Naive thymus-derived CD4-positive, alpha-beta T cell (primary cell): ENCODE measurements around the gene PGGHG. TPM values are rescaled to one million over a fixed set of nuclear protein-coding genes. Genes with fewer than 3 reads are reported as not detected.

Experiments
- ATAC-seq: fragments of 150-1000 bp; cut with Tn5 transposase; 2 replicates; pipeline ENCODE4 v1.10.0; 2021; ENCODE audit warnings: mild to moderate bottlenecking, moderate library complexity
- CTCF ChIA-PET: fragments of 350-600 bp; sonication (Branson Sonifier 250); formaldehyde crosslinking; loops from one replicate; lab custom pipeline; 2021; ENCODE audit warnings: antibody characterized with exemption; lab: Charles Lee
- POLR2A ChIA-PET: fragments of 350-600 bp; sonication (Branson Sonifier 250); formaldehyde crosslinking; loops from one replicate; lab custom pipeline; 2021; ENCODE audit warnings: antibody characterized with exemption, inconsistent platforms; lab: Charles Lee
- DNase-seq, 9 donors: peaks; one replicate each; pipeline versions ENCODE4 v3.0.0 to v3.0.0-alpha.2; 2020 to 2022; ENCODE audit warnings: mixed read lengths in 1 of 9
- H3K27ac ChIP-seq: one replicate; pipeline ENCODE4 v1.7.0; 2013; ENCODE audit warnings: mild to moderate bottlenecking, low read depth, low read length, moderate library complexity
- H3K27me3 ChIP-seq, 2 donors: one replicate each; pipeline ENCODE4 v1.7.0; 2013; ENCODE audit warnings: low read length in 2 of 2, mild to moderate bottlenecking in 2 of 2, moderate library complexity in 2 of 2; ENCODE audit not compliant: control insufficient read depth in 2 of 2, insufficient read depth in 2 of 2
- H3K36me3 ChIP-seq, 3 experiments: 1 replicate in 2 of 3; 2 replicates in 1 of 3; pipeline ENCODE4 v1.7.0; 2013; ENCODE audit warnings: low read length in 3 of 3, mild to moderate bottlenecking in 3 of 3, moderate library complexity in 1 of 3; ENCODE audit not compliant: insufficient read depth in 3 of 3, control insufficient read depth in 2 of 3
- H3K4me1 ChIP-seq, 2 donors: one replicate each; pipeline ENCODE4 v1.7.0; 2013; ENCODE audit warnings: low read length in 2 of 2, mild to moderate bottlenecking in 2 of 2, moderate library complexity in 1 of 2; ENCODE audit not compliant: control insufficient read depth in 2 of 2, insufficient read depth in 2 of 2
- H3K4me3 ChIP-seq: 2 replicates; pipeline ENCODE4 v1.7.0; 2013; ENCODE audit warnings: mild to moderate bottlenecking, low read length
- H3K9me3 ChIP-seq, 3 experiments: 1 replicate in 2 of 3; 2 replicates in 1 of 3; pipeline ENCODE4 v1.7.0; 2013; ENCODE audit warnings: low read length in 3 of 3; ENCODE audit not compliant: control insufficient read depth in 2 of 3
- H3K27ac Mint-ChIP-seq, 9 donors: one replicate each; pipeline ENCODE4 v1.8.0; 2020 to 2022; ENCODE audit warnings: mixed read lengths in 9 of 9, mild to moderate bottlenecking in 8 of 9, moderate library complexity in 5 of 9, inconsistent platforms in 2 of 9
- H3K27me3 Mint-ChIP-seq, 5 donors: one replicate each; pipeline ENCODE4 v1.8.0; 2021 to 2022; ENCODE audit warnings: mixed read lengths in 5 of 5, mild to moderate bottlenecking in 1 of 5
- H3K36me3 Mint-ChIP-seq, 5 donors: one replicate each; pipeline ENCODE4 v1.8.0; 2020 to 2022; ENCODE audit warnings: mixed read lengths in 5 of 5, mild to moderate bottlenecking in 3 of 5, inconsistent platforms in 1 of 5
- H3K4me1 Mint-ChIP-seq, 7 donors: one replicate each; pipeline ENCODE4 v1.8.0; 2020 to 2022; ENCODE audit warnings: mixed read lengths in 7 of 7, mild to moderate bottlenecking in 3 of 7, inconsistent platforms in 1 of 7
- H3K4me3 Mint-ChIP-seq, 10 donors: one replicate each; pipeline ENCODE4 v1.8.0; 2020 to 2022; ENCODE audit warnings: mild to moderate bottlenecking in 10 of 10, mixed read lengths in 10 of 10, moderate library complexity in 6 of 10, inconsistent platforms in 2 of 10
- H3K9me3 Mint-ChIP-seq, 11 donors: one replicate each; pipeline ENCODE4 v1.8.0; 2020 to 2022; ENCODE audit warnings: mixed read lengths in 11 of 11, mild to moderate bottlenecking in 4 of 11, inconsistent platforms in 1 of 11, moderate library complexity in 1 of 11
- intact Hi-C, 2 donors: fragments of 100-400 bp; cut with micrococcal nuclease; formaldehyde crosslinking; loops; one replicate each; pipeline ENCODE4 v1.15.1; 2023
- polyA plus RNA-seq, 2 donors: library from polyadenylated mRNA; unstranded; fragments of 300-500 nt; fragmentation: Illumina TruSeq; gene quantifications; one replicate each; pipeline ENCODE4 v1.2.3, GENCODE V29; 2021
- total RNA-seq, 6 experiments: library from RNA in 5 of 6; stranded (reverse) in 5 of 6; gene quantifications; 1 replicate in 5 of 6; 2 replicates in 1 of 6; pipeline ENCODE4 v1.2.3 and lab custom pipeline; 2021 to 2026

The PGGHG gene
- total RNA-seq: 100 to 1,000 TPM; 325 to 656 (median 348) TPM
- polyA plus RNA-seq: 10 to 100 TPM in 1 of 2 donors, 1 to 10 TPM in 1; 5.1 to 11.7 TPM
- 1,775 reads per million, percentile 100 among the genes with 10 or more reads in this experiment for total RNA-seq (lab: John Stamatoyannopoulos, UW)

DNA sequence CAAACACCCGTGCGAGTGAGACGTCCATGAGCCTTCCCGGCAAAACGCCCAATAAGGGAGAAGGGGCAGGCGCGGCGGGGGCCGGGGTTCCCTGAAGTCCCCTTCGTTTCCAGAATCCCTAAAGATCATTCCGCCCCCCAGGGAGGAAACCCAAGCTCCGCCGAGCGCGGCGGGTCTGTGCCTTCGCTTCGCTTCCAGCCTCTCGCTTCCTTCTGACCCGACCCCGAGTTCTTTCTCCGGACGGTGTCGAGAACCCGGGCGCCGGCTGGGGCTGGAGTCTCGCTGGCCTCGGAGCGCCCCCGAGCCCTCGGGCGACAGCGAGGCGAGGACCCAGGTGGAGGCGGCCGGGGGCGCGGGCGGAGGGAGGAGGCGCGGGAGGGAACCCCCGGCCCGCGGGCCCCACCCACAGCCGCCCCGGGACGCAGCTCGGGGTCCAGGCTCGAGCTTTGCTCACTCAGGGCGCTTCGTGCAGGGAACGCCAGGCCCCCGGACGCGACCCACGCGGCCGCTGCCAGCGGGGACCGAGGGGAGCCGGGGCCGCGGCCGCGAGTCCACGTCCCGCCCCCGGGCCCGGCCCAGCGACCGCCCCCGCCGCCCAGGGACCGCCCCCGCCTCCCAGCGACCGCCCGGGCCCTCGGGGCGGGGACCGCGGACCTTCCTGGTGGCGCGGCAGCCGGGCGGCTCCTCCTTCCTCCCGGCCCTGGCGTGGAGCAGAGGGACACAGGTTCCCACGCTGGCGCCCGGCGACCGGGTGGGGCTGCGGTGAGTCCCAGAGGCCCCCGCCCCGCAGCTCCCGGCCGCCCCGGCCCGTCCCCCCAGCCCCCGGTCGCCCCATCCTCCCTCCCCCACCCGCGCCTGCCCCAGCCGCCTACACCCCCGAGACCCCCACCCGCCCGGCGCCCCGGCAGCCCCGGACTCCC, at the start of gene PGGHG:
TSS of gene PGGHG (plus strand) at position 649 of the 920 bp plus-strand sequence. CDS start 691 bp downstream, outside the sequence.
- Histone ChIP-seq H3K4me3 (peak within 1 kb of the TSS; percentile 64), H3K27me3 (no peaks in the 10 kb centered on the region), H3K9me3 (no peaks in the 10 kb centered on the region), H3K27ac (peak within 1 kb of the TSS; percentile 100), H3K36me3 (peaks cover 0 to 45% (median under 1%) of the 10 kb centered on the region in 3 experiments), H3K4me1 (peaks cover 16% of the 10 kb centered on the region in 2 donors)
- Mint-ChIP-seq H3K9me3 (peaks cover 0 to 4% (median 0%) of the 10 kb centered on the region in 11 donors), H3K4me3 (peak within 1 kb of the TSS; percentile 88 to 100 (median 98)), H3K36me3 (peaks cover 0 to 24% (median 0%) of the 10 kb centered on the region in 5 donors), H3K27ac (peak within 1 kb of the TSS; percentile 89 to 100 (median 98)), H3K4me1 (peaks cover 20 to 50% (median 36%) of the 10 kb centered on the region in 7 donors), H3K27me3 (peaks cover 0 to 14% (median 0%) of the 10 kb centered on the region in 5 donors)
- POLR2A ChIA-PET: interaction anchor here (0.7 to 15.1 kb wide), 18 partner anchors 9 to 121 kb away, joined by 3 to 330 read pairs (median 12); partner anchors contain the start of genes BET1L, IFITM2, IFITM5 and NLRP6
- CTCF ChIA-PET: interaction anchor here (0.9 to 2.4 kb wide), 5 partner anchors 17 to 40 kb away, joined by 3 to 11 read pairs (median 3); no protein-coding TSS in a partner anchor
- peak in 5 of 9 donors; percentile 40 to 72 (median 49) for DNase-seq
- intact Hi-C loops: loop anchor here (1.0 to 5.0 kb wide), 5 partner anchors 8 to 82 kb away; partner anchors contain the start of genes BET1L (in 1 of the 2), PSMD13 (in 1 of the 2), RIC8A (in 1 of the 2) and SIRT3 (in 1 of the 2)
- peak; percentile 65 for ATAC-seq

DNA sequence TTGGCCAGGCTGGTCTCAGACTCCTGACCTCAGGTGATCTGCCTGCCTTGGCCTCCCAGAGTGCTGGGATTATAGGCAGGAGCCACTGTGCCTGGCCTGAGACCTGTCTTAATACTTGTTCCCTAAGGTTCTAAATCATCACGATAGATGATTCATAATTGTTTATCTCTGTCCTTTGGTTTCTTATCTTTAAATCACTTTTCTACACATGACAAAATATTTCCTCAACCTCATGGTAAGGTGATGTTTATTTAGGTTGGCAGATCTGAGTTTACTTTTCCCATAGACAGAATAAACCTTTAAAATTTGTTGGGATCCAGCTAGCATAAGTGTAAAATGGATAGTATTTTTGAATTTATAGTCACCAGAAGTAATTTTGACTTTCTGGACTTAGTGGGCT, 48.6 kb upstream of the PGGHG start:
- H3K36me3 ChIP-seq: peaks cover 16 to 53% (median 18%) of the 10 kb centered on the region in 3 experiments
- peak overlapping the region in 2 of 9 donors; percentile 19 to 27 for H3K27ac Mint-ChIP-seq
- no peak overlapping the region for H3K4me3 Mint-ChIP-seq
- no peaks in the 10 kb centered on the region for H3K9me3 Mint-ChIP-seq
- ATAC-seq (no peak), DNase-seq (no peak)
- peaks cover 15 to 19% of the 10 kb centered on the region in 2 donors for H3K4me1 ChIP-seq
- H3K27me3 Mint-ChIP-seq: no peaks in the 10 kb centered on the region
- H3K27me3 ChIP-seq: no peaks in the 10 kb centered on the region
- peaks cover 21 to 62% (median 51%) of the 10 kb centered on the region in 7 donors for H3K4me1 Mint-ChIP-seq
- POLR2A ChIA-PET: interaction anchor here (0.7 to 1.8 kb wide), 4 partner anchors 33 to 128 kb away, joined by 3 to 7 read pairs (median 4); partner anchors contain the start of genes BET1L and RIC8A
- no peaks in the 10 kb centered on the region for H3K9me3 ChIP-seq
- H3K4me3 ChIP-seq: no peak overlapping the region
- CTCF ChIA-PET: interaction anchor here (4.4 kb wide), 1 partner anchor 10 kb away, joined by 21 read pairs; no protein-coding TSS in a partner anchor
- no peak overlapping the region for H3K27ac ChIP-seq
- intact Hi-C loops: no loop called here
- H3K36me3 Mint-ChIP-seq: peaks cover 9 to 32% (median 24%) of the 10 kb centered on the region in 5 donors

DNA sequence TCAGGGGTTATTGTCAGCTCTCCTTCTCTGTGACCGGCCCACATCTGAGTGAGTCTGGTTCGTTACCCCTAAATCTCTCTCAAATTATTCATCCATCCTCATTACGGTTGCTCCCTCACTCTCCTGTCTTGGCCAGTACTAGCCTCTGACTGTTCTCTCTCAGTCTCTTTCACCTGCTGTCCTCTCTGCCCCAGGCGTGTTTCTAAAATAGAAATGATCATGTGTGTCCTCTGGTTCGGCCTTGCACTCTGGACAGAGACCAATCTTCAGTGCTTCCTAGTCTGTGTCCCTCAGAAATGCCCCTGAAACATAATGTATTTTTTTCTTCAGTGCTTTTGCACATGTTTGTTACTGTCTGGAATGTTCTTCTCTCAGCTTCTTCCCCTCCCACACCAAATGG, 47.3 kb upstream of the PGGHG start:
- peaks cover 11 to 16% of the 10 kb centered on the region in 2 donors for H3K4me1 ChIP-seq
- Mint-ChIP-seq H3K4me3 (no peak overlapping the region), H3K27ac (peak overlapping the region in 7 of 9 donors; percentile 9 to 77 (median 41)), H3K9me3 (peaks cover 0 to 1% (median 0%) of the 10 kb centered on the region in 11 donors), H3K4me1 (peaks cover 23 to 55% (median 47%) of the 10 kb centered on the region in 7 donors), H3K36me3 (peaks cover 9 to 41% (median 34%) of the 10 kb centered on the region in 5 donors), H3K27me3 (no peaks in the 10 kb centered on the region)
- CTCF ChIA-PET: interaction anchor here (0.8 to 1.2 kb wide), 3 partner anchors 9 to 65 kb away, joined by 3 to 7 read pairs (median 3); no protein-coding TSS in a partner anchor
- ATAC-seq (no peak), DNase-seq (no peak)
- H3K9me3 ChIP-seq: no peaks in the 10 kb centered on the region
- H3K4me3 ChIP-seq: no peak overlapping the region
- H3K27ac ChIP-seq: no peak overlapping the region
- POLR2A ChIA-PET: interaction anchor here (0.6 to 1.6 kb wide), 4 partner anchors 15 to 64 kb away, joined by 3 read pairs; partner anchors contain the start of genes BET1L and RIC8A
- peaks cover 17 to 64% (median 26%) of the 10 kb centered on the region in 3 experiments for H3K36me3 ChIP-seq
- intact Hi-C loops: no loop called here
- H3K27me3 ChIP-seq: no peaks in the 10 kb centered on the region

GRCh38 chr11:244376-244775, 44.5 kb upstream of the PGGHG start:
- ATAC-seq: no peak

GRCh38 chr11:249062-249461, 39.9 kb upstream of the PGGHG start:
- H3K36me3 ChIP-seq: peaks cover 34 to 85% (median 34%) of the 10 kb centered on the region in 3 experiments
- Mint-ChIP-seq H3K9me3 (peaks cover 0 to 1% (median 0%) of the 10 kb centered on the region in 11 donors), H3K4me3 (peak overlapping the region in 1 of 10 donors; percentile 39), H3K4me1 (peaks cover 13 to 19% (median 15%) of the 10 kb centered on the region in 7 donors), H3K36me3 (peaks cover 6 to 45% (median 30%) of the 10 kb centered on the region in 5 donors), H3K27ac (peak overlapping the region in 3 of 9 donors; percentile 31 to 89 (median 70)), H3K27me3 (no peaks in the 10 kb centered on the region)
- H3K9me3 ChIP-seq: no peaks in the 10 kb centered on the region
- intact Hi-C loops: no loop called here
- H3K4me3 ChIP-seq: no peak overlapping the region
- peaks cover 0 to 3% of the 10 kb centered on the region in 2 donors for H3K4me1 ChIP-seq
- POLR2A ChIA-PET: interaction anchor here (2.0 to 4.3 kb wide), 3 partner anchors 12 to 38 kb away, joined by 6 to 40 read pairs (median 27); partner anchors contain the start of gene PSMD13
- H3K27me3 ChIP-seq: no peaks in the 10 kb centered on the region
- ATAC-seq: no peak
- no peak for DNase-seq
- H3K27ac ChIP-seq: peak overlapping the region; percentile 24
- CTCF ChIA-PET: interaction anchor here (0.8 to 4.7 kb wide), 5 partner anchors 19 to 202 kb away, joined by 3 to 38 read pairs (median 3); partner anchors contain the start of gene NLRP6

More at GRCh38 chr11:244376-244775, 44.5 kb upstream of the PGGHG start:
- no peaks in the 10 kb centered on the region for H3K9me3 ChIP-seq
- Mint-ChIP-seq H3K27ac (no peak overlapping the region), H3K36me3 (peaks cover 9 to 56% (median 42%) of the 10 kb centered on the region in 5 donors), H3K27me3 (no peaks in the 10 kb centered on the region), H3K4me1 (peaks cover 14 to 36% (median 29%) of the 10 kb centered on the region in 7 donors), H3K9me3 (peaks cover 0 to 1% (median 0%) of the 10 kb centered on the region in 11 donors), H3K4me3 (no peak overlapping the region)
- H3K36me3 ChIP-seq: peaks cover 40 to 84% (median 42%) of the 10 kb centered on the region in 3 experiments
- no peaks in the 10 kb centered on the region for H3K27me3 ChIP-seq
- H3K27ac ChIP-seq: no peak overlapping the region
- DNase-seq: no peak
- no peak overlapping the region for H3K4me3 ChIP-seq
- POLR2A ChIA-PET: interaction anchor here (0.8 to 1.6 kb wide), 2 partner anchors 36 to 37 kb away, joined by 3 to 5 read pairs; partner anchors contain the start of genes BET1L and RIC8A
- CTCF ChIA-PET: interaction anchor here (1.2 kb wide), 1 partner anchor 37 kb away, joined by 3 read pairs; no protein-coding TSS in a partner anchor
- intact Hi-C loops: no loop called here
- H3K4me1 ChIP-seq: no peaks in the 10 kb centered on the region
